Right hindlimb (tissue), 1 donor: Measurements from ENCODE around the gene DNAJC18.

Experiments
- DNase-seq: peaks from one replicate; pipeline ENCODE4 v3.0.0-alpha.2; 2018

The DNAJC18 gene

GRCh38 chr5:139386050-139386438 lies 53.3 kb downstream of the DNAJC18 start:
- DNase-seq: no peak

GRCh38 chr5:139385061-139386049 lies 54.0 kb downstream of the DNAJC18 start:
- DNase-seq: no peak

GRCh38 chr5:139384591-139385051 lies 54.7 kb downstream of the DNAJC18 start:
- DNase-seq: no peak

- no peak for DNase-seq
Observed at GRCh38 chr5:139383993-139384590, 55.2 kb downstream of the DNAJC18 start.

DNA sequence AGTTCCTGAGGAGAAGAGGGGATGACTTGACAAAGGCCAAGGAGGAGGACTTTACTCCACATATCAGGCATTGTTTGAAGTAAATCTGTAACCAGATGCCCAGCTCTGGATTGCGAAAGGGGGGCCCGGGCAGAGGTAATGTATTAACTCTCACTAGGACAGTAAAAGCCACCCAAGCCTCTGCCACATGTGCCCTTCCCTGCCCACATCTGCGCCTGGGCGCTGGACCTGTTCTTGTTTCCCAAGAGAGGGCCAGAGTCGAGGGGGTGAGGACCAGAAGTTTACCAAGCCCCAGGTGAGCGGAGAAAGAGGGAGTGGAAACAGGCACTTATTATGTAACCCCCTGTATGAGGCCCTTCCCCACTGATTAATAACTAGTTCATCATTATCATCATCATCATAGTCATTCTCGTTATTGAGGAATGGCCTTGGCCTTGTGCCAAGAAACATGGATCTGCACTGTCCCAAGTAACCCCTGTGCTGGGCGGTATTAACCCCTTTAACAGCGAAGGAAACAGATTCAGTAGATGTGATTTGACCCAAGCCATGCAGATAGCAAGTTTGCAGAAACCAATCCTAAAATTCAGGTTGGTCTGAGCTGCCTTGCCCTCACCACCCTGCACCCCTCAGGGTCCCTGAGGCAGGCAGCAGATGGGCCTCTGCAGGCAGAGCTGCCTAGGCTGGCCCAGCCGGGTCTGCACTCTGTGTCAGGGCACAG lies 55.9 kb downstream of the DNAJC18 start, which contains the start of gene SLC23A1:
Gene SLC23A1, minus strand, starts transcription at position 23 of the 718 bp plus-strand sequence. CDS start 44 bp downstream, outside the sequence.
- no peak for DNase-seq

GRCh38 chr5:139382807-139383206 lies 56.5 kb downstream of the DNAJC18 start:
- no peak for DNase-seq

- no peak for DNase-seq
Observed at GRCh38 chr5:139381837-139382761, 57.2 kb downstream of the DNAJC18 start.

- no peak for DNase-seq
Observed at GRCh38 chr5:139379626-139380449, 59.5 kb downstream of the DNAJC18 start.

- DNase-seq: no peak
Observed at GRCh38 chr5:139378941-139379361, 60.4 kb downstream of the DNAJC18 start.

DNA sequence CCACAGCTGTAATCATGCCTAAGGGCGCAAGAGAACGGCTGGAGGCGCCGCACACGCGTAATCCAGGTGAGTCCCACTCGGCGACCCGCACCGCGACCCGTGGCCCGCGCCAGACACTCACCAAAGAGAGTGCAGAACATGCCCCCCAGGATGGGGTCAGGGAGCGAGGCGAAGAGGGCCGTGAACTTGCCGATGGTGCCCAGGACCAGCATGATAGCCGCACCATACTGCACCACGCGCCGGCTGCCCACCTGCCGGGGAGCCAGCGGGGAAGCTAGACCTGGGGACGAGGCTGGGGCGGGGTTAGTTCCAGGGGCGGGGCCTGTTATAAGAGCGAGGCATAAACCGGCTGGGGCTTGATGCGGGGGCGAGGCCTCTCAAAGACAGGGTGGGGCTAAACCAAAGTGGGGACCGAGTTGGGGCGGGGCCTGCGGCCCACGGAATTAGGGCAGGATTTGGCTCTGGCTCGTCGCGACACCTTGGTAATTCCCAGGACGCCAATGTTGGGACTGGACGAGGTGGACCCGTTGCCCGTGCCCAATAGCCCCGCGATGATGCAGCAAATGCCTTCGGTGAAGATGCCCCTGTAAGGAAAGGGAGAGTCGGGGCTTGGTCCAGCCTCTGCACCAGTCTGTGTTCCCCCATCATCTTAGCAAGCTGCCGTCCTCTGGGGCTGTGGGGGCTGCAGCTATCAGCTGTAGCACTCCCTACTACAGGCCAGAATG lies 61.1 kb downstream of the DNAJC18 start:
- DNase-seq: no peak

GRCh38 chr5:139377226-139377625 lies 62.1 kb downstream of the DNAJC18 start:
- DNase-seq: no peak

DNA sequence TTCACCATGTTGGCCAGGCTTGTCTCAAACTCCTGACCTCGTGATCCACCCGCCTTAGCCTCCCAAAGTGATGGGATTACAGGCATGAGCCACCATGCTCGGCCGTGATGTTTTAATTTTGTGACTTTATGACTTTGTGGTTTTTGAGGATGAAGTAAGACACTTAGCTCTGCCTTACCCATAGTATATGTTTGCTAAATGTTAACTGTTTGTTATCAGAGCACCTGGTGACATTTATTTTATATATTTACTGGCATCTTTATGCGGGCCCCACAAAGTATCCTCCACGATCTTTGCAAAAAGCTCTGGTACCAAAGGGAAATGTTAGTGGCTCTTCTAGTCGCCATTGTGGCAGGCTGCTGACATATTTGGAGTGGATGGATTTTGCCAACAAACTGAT lies 63.0 kb downstream of the DNAJC18 start:
- DNase-seq: no peak

- no peak for DNase-seq
Observed at GRCh38 chr5:139374909-139375308, 64.4 kb downstream of the DNAJC18 start.

- no peak for DNase-seq
Observed at GRCh38 chr5:139371482-139372435, 67.6 kb downstream of the DNAJC18 start.

- no peak for DNase-seq
Observed at GRCh38 chr5:139369181-139369580, 70.1 kb downstream of the DNAJC18 start.

DNA sequence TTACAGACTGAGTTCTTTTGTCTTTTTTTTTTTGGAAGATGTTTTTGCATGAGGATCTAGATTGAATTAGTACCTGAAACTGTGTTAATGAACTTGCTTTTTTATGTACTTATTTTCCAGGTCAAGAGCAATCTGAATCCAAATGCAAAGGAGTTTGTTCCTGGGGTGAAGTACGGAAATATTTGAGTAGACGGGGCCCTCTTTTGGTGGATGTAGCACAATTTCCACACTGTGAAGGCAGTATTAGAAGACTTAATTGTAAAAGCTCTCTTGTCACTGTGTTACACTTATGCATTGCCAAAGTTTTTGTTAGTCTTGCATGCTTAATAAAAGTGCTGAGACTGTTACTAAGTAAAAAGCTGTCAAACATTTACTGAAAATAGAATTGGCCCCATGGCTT lies 70.7 kb downstream of the DNAJC18 start:
- no peak for DNase-seq

GRCh38 chr5:139364466-139364865 lies 74.9 kb downstream of the DNAJC18 start:
- no peak for DNase-seq

GRCh38 chr5:139363937-139364336 lies 75.4 kb downstream of the DNAJC18 start:
- no peak for DNase-seq

- no peak for DNase-seq
Observed at GRCh38 chr5:139361835-139362429, 77.4 kb downstream of the DNAJC18 start.
